ENCODE data around the gene C3orf52.

DNA sequence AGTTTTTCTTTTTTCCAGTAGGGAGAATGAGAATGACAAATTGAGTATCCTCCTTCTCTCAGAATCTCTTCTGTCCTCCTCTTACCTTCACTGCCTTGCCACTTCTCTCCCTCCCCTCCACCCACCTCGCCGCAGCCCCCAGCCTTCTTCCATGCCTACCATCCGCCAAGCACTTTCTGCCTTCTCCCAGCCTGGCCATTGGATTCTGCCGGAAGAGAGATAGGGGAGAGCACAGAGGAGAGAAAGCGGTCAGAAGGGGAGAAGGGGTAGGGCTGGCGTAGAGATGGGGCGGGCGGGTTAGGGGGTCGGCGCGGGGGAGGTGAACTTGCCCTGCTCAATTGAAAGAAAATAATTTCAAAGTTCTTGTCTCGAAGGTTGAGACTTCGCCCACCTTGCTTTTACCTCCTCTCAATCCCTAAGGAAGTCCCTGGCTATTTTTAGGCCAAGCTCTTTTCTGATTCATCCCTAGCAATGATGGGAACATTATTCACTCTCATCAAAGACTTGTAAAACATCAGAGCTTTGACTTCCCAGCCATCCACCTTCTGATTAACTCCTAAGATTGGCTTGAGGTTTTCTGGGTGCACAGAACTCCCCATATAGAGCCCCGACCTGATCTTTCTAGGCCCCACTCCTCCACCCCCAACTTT is 811 bp downstream of the C3orf52 start:
- TF ChIP-seq, protein P1, sequence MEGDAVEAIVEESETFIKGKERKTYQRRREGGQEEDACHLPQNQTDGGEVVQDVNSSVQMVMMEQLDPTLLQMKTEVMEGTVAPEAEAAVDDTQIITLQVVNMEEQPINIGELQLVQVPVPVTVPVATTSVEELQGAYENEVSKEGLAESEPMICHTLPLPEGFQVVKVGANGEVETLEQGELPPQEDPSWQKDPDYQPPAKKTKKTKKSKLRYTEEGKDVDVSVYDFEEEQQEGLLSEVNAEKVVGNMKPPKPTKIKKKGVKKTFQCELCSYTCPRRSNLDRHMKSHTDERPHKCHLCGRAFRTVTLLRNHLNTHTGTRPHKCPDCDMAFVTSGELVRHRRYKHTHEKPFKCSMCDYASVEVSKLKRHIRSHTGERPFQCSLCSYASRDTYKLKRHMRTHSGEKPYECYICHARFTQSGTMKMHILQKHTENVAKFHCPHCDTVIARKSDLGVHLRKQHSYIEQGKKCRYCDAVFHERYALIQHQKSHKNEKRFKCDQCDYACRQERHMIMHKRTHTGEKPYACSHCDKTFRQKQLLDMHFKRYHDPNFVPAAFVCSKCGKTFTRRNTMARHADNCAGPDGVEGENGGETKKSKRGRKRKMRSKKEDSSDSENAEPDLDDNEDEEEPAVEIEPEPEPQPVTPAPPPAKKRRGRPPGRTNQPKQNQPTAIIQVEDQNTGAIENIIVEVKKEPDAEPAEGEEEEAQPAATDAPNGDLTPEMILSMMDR (conservative IDR thresholded peaks at IDR 0.05 in 1 of 2, IDR thresholded peaks at IDR 0.05 in 1 of 2; ENCODE audit: extremely low read depth in 1 of 2, insufficient read depth in 1 of 2, low read depth in 1 of 2, low read length in 2 of 2): no peak
- no peak for TF ChIP-seq EZH2 (IDR thresholded peaks at IDR 0.05; ENCODE audit: borderline replicate concordance, low read length)
